ENCODE results near the gene RAD51B.

Gene RAD51B

DNA sequence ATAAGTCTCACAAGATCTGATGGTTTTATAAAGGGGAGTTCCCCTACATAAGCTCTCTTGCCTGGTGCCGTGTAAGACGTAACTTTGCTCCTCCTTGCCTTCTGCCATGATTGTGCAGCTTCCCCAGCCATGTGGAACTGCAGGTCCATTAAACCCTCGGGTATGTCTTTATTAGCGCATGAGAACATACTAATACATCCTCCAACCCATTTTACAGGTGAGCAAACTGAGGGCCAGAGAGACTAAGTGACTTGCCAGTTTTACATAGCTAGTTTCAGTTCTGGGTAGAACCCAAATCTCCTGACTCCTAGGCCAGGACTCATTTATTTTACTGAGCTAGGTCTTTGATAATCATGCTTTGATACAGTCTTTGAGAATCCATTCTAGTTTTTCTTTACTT, 406.9 kb downstream of the RAD51B start:
- Histone ChIP-seq H3K9me3 (ENCODE audit: low read depth, low read length) (no peaks in the 10 kb centered on the region), H3K4me3 (no peak overlapping the region), H3K9ac (ENCODE audit: insufficient read length) (no peak overlapping the region), H3K27ac (no peak overlapping the region), H3K36me3 (ENCODE audit: insufficient read depth, low read length) (no peaks in the 10 kb centered on the region)
- TF ChIP-seq POLR2AphosphoS5 (IDR thresholded peaks at IDR 0.05; ENCODE audit: borderline replicate concordance, low read depth, low read length): no peak
- TF ChIP-seq FOXP2 (optimal IDR thresholded peaks at IDR 0.05; ENCODE audit: control extremely low read depth, extremely low read length, insufficient read depth): no peak
- TF ChIP-seq EZH2 (IDR thresholded peaks at IDR 0.05): no peak
- DNase-seq (ENCODE audit: low read depth, low spot score): no peak

DNA sequence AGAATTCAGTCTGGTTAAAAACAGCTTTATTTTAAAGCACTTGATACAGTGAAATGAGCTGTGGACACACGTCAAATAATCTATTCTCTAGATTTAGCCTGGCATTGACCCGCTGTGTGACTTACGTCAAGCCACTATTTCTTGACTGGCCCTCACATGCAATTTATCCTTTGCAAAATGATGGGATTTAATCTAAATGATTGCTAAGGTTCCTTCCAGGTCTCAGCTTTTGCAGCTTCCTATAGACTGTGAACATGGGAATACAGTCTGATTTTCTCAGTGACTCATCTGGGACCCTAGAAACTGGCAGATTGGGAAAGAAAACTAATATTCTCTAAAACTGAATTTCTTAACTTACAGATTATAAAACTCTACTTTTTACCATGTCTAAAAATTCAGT, 409.1 kb downstream of the RAD51B start:
- Histone ChIP-seq H3K27ac (no peak overlapping the region), H3K4me3 (no peak overlapping the region), H3K9ac (ENCODE audit: insufficient read length) (no peak overlapping the region), H3K36me3 (ENCODE audit: insufficient read depth, low read length) (no peaks in the 10 kb centered on the region), H3K9me3 (ENCODE audit: low read depth, low read length) (no peaks in the 10 kb centered on the region)
- no peak for DNase-seq (ENCODE audit: low read depth, low spot score)
- TF ChIP-seq EZH2 (IDR thresholded peaks at IDR 0.05): no peak
- TF ChIP-seq FOXP2 (optimal IDR thresholded peaks at IDR 0.05; ENCODE audit: control extremely low read depth, extremely low read length, insufficient read depth): no peak
- no peak for TF ChIP-seq POLR2AphosphoS5 (IDR thresholded peaks at IDR 0.05; ENCODE audit: borderline replicate concordance, low read depth, low read length)

DNA sequence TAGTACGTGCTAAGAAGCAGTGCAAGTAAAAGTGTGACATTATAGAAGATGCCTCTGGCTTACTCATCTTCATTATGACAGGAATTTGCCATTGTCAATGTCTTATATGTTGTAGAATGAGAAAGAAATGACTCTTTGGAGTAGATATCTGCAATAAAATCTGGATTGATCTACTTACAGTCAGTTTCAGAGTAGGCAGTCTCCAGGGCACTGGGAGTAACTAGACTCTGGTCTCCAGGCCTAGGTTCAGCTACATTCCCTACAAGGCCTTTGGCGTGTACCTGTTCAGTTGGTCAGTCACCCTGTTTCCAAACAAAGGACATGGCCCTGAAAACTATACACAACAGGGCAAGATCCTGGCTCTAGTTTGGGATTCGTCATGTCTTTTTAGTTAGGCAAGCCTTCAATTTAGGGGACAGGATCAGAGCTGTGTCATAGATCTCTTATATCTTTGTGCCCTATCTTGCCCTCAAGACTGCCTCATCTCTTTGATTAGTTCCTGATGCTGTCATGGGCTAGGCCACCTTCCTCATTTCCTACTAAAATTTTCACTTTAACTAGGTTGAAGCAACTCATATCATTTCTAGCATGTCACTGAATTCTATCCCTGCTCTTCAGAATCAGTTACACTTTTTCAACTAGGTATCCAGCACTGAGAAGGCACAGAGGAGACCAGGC, 410.0 kb downstream of the RAD51B start:
- H3K36me3 ChIP-seq (ENCODE audit: insufficient read depth, low read length): no peaks in the 10 kb centered on the region
- H3K9me3 ChIP-seq (ENCODE audit: low read depth, low read length): no peaks in the 10 kb centered on the region
- DNase-seq (ENCODE audit: low read depth, low spot score): no peak
- TF ChIP-seq POLR2AphosphoS5 (IDR thresholded peaks at IDR 0.05; ENCODE audit: borderline replicate concordance, low read depth, low read length) (no peak), EZH2 (IDR thresholded peaks at IDR 0.05) (no peak), FOXP2 (optimal IDR thresholded peaks at IDR 0.05; ENCODE audit: control extremely low read depth, extremely low read length, insufficient read depth) (no peak)
- no peak overlapping the region for H3K4me3 ChIP-seq
- H3K9ac ChIP-seq (ENCODE audit: insufficient read length): no peak overlapping the region
- H3K27ac ChIP-seq: no peak overlapping the region

DNA sequence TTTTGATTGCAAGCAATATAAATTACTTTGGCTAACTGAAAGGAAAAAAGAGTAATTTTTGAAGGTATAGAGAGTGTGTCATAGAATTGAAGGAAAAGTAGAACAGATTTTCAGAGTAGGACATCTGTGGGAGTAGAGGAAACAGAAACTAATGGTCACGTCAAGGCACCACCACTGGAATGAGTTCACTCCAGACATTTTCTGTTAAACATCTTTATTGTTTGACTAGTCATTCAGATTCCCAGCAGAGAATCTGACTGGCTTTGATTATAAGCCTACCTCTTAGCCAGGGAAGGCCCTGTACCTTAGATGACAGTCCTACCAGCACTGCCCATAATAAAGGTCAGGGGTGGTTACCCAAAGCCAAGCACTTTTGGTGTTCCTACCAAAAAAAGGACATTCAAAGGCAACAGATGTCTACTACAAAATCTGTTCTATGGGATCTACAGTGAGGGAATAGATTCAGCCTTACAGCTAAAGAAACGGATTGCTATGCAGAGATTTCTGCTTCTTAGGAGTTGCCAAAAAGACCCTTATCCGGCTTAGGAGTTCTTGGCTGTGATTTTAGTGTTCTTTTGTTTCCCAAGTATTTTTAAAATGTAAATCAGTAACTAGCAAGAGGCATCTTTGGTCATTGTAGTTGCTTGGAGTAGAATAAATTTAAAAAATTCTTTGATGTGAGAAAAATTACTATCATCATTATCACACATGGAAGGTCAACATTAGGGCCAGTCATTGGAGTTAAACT, 410.8 kb downstream of the RAD51B start:
- H3K9ac ChIP-seq (ENCODE audit: insufficient read length): no peak overlapping the region
- no peak overlapping the region for H3K27ac ChIP-seq
- no peak for DNase-seq (ENCODE audit: low read depth, low spot score)
- no peak overlapping the region for H3K4me3 ChIP-seq
- no peaks in the 10 kb centered on the region for H3K36me3 ChIP-seq (ENCODE audit: insufficient read depth, low read length)
- no peak for TF ChIP-seq FOXP2 (optimal IDR thresholded peaks at IDR 0.05; ENCODE audit: control extremely low read depth, extremely low read length, insufficient read depth)
- no peaks in the 10 kb centered on the region for H3K9me3 ChIP-seq (ENCODE audit: low read depth, low read length)

DNA sequence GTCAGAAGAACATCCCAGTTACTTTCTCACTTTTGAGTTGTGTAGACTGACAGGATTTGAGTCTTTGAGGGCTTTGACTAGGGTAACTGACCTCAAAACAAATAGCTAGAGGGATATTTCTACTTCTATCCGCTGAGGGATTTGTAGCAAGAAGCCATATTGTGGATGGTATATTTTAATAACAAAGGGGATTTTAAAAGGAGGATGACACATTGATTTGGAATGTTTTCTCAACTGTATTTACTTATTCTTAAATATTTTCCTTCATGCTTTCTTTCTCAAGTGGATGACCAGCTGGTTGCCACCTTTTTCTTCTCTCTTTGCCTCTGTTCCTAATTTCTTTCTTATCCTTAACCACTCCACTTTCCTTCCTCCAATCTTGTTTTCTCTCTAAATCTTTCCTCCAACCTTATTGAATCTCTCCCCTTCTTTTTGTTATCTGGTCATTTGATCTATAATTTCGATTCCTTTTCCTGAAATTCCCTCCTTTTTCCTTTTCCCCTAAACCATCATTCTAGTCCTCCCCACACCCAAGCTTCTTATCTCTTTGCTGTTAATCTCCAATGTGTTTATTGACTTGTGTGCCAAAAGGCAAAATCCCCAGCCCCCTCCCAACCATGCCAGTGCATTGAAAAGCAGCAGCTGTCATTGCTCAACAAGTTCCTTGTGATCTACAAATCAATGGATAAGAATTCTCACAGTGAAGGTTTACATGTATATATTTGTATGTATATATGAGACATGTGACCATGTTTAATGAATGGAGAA, 411.6 kb downstream of the RAD51B start:
- Histone ChIP-seq H3K9ac (ENCODE audit: insufficient read length) (no peak overlapping the region), H3K36me3 (ENCODE audit: insufficient read depth, low read length) (no peaks in the 10 kb centered on the region), H3K4me3 (no peak overlapping the region), H3K27ac (no peak overlapping the region), H3K9me3 (ENCODE audit: low read depth, low read length) (no peaks in the 10 kb centered on the region)
- no peak for DNase-seq (ENCODE audit: low read depth, low spot score)
- no peak for TF ChIP-seq EZH2 (IDR thresholded peaks at IDR 0.05)
- TF ChIP-seq FOXP2 (optimal IDR thresholded peaks at IDR 0.05; ENCODE audit: control extremely low read depth, extremely low read length, insufficient read depth): no peak
- TF ChIP-seq POLR2AphosphoS5 (IDR thresholded peaks at IDR 0.05; ENCODE audit: borderline replicate concordance, low read depth, low read length): no peak

DNA sequence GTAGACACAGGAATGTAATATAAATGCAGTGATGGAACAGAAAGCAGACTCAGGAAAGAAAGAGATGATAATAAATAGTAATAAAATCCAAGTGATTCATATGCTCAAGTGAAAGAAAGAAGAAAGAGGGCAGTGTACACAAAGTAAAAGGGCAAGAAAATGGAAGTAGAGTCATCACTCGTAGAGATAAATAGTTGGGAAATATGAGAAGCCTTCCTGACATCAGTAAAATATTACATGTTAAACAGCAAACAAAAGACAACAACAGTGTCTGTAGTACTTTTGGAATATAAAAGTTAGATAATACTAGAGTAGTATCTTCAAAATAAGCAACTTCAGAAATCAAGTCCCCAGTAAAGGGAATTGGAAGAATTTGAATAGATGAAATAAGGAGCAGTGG, 412.3 kb downstream of the RAD51B start:
- no peak overlapping the region for H3K4me3 ChIP-seq
- TF ChIP-seq EZH2 (IDR thresholded peaks at IDR 0.05) (no peak), FOXP2 (optimal IDR thresholded peaks at IDR 0.05; ENCODE audit: control extremely low read depth, extremely low read length, insufficient read depth) (no peak), POLR2AphosphoS5 (IDR thresholded peaks at IDR 0.05; ENCODE audit: borderline replicate concordance, low read depth, low read length) (no peak)
- no peaks in the 10 kb centered on the region for H3K36me3 ChIP-seq (ENCODE audit: insufficient read depth, low read length)
- H3K9me3 ChIP-seq (ENCODE audit: low read depth, low read length): no peaks in the 10 kb centered on the region
- no peak overlapping the region for H3K27ac ChIP-seq
- no peak overlapping the region for H3K9ac ChIP-seq (ENCODE audit: insufficient read length)
- no peak for DNase-seq (ENCODE audit: low read depth, low spot score)

DNA sequence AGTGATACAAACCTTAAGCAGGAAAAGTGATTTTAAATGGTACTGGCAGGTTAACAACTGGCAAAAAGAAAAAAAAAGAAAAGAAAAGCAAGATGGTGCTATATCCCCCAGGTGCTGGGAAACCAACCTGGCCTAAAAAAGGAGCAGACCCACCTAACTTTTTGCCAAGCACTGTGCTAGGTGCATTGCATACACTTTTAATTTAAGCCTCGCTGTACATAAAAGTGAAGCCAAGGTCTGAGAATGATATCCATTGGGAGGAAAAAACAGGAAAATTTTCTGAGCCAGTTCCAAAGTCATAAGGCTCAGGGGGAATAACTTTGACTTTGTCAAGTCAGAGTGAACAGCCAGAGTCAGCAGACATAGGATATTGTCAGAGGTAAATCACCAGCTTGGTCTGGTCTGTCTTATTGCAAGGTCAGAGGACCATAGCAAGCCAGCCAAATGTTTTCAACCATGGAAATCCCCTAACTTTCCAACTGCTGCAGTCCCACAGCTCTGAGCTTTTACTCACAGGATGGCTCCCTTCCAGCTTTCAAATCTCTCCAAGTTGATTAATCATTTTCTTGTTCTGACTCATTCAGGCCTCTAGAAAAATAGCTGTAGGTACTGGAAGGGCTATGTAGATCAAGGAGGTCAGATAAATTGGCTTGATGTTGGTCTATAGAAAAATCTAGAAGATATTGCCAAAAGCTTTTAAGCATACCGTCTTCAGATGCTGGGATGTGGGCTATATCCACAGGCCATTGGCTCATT, 412.9 kb downstream of the RAD51B start:
- H3K36me3 ChIP-seq (ENCODE audit: insufficient read depth, low read length): no peaks in the 10 kb centered on the region
- no peak overlapping the region for H3K9ac ChIP-seq (ENCODE audit: insufficient read length)
- H3K4me3 ChIP-seq: no peak overlapping the region
- no peak overlapping the region for H3K27ac ChIP-seq
- H3K9me3 ChIP-seq (ENCODE audit: low read depth, low read length): no peaks in the 10 kb centered on the region
- no peak for TF ChIP-seq FOXP2 (optimal IDR thresholded peaks at IDR 0.05; ENCODE audit: control extremely low read depth, extremely low read length, insufficient read depth)
- no peak for TF ChIP-seq POLR2AphosphoS5 (IDR thresholded peaks at IDR 0.05; ENCODE audit: borderline replicate concordance, low read depth, low read length)
- no peak for TF ChIP-seq EZH2 (IDR thresholded peaks at IDR 0.05)
- no peak for DNase-seq (ENCODE audit: low read depth, low spot score)
